GM10248 (cell line): ENCODE results near the gene NNT.

Experiments used
- CTCF ChIA-PET: fragments of 300-600 bp; sonication (Branson Sonifier 250); formaldehyde crosslinking; extraction: SDS; loops from one replicate; lab custom pipeline; 2021; ENCODE audit warnings: antibody characterized with exemption; lab: Yijun Ruan, JAX
- POLR2A ChIA-PET: fragments of 350-650 bp; sonication (Branson Sonifier 250); formaldehyde crosslinking; extraction: SDS; loops from one replicate; lab custom pipeline; 2020; ENCODE audit warnings: antibody characterized with exemption; lab: Yijun Ruan, JAX
- DNase-seq: peaks from one replicate; pipeline ENCODE4 v3.0.0; 2012; ENCODE audit errors: extremely low spot score
- TF ChIP-seq, protein P1 (sequence below): IDR thresholded peaks from 2 replicates; pipeline ENCODE4 v1.5.1; 2012; ENCODE audit warnings: mild to moderate bottlenecking, low read depth; ENCODE audit errors: extremely low read depth, missing control alignments, control extremely low read depth

The NNT gene

DNA sequence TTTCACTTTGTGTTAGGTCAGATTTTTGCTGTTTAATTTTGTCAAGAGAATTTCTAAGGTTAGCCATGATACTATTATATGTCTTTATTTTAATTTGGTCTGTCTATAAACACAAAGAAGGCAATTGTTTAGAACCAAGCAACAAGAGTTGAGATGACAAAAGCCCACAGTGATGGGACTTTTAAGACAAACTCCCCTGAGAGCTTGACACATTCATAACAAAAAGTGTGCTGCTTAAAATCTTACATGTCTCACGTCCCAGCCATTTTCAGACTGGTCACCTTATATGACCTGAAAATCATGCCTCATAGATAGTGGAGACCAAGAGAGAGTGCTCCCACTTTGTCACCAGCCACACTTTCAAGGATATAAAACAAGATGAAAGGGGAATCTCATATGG, 21.6 kb upstream of the NNT start:
- ChIA-PET CTCF (no interaction called here), POLR2A (no interaction called here)
- no peak for DNase-seq
- TF ChIP-seq, protein P1, sequence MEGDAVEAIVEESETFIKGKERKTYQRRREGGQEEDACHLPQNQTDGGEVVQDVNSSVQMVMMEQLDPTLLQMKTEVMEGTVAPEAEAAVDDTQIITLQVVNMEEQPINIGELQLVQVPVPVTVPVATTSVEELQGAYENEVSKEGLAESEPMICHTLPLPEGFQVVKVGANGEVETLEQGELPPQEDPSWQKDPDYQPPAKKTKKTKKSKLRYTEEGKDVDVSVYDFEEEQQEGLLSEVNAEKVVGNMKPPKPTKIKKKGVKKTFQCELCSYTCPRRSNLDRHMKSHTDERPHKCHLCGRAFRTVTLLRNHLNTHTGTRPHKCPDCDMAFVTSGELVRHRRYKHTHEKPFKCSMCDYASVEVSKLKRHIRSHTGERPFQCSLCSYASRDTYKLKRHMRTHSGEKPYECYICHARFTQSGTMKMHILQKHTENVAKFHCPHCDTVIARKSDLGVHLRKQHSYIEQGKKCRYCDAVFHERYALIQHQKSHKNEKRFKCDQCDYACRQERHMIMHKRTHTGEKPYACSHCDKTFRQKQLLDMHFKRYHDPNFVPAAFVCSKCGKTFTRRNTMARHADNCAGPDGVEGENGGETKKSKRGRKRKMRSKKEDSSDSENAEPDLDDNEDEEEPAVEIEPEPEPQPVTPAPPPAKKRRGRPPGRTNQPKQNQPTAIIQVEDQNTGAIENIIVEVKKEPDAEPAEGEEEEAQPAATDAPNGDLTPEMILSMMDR: no peak

DNA sequence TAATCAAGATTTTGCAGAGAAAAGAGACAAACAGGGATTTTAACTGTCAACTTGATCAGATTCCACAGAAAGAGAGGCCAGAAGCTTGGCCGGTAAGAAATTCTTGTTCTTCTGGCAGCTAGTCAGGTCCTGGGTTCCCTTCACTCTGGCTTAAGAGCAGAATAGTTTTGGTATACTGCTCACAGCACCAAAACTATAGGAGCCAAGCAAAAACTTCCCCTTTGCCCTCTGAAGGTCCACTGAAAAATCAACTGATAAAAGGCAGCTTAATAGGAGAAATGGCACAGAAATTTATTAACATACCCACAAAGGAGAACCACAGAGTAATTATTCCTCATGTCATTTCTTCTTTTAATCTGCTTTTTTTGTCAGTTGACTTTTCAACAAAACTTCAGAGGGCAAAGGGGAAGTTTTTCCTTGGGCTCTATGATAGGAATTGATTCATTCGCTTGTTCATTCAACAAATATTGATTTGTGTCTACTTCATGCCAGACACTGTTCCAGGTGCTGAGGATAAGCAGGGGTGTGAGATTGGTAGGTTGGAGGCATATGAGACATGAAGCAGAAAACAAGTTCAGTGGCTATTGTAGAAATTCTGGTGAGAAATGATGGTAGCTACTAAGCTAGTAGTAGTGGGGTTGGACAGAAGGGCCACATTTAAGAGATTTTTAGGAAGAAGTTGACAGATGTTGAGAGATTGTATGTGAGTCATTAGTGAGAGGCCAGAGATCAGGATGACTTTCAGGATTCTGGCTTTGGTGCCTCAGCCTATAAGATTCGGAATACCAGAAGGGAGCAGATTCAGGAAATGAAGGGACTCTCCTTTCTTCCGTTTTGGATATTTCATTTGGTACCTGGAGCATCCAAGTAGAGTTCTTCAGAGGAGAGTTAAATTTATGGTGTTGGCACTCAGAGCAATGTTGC, 20.6 kb upstream of the NNT start:
- TF ChIP-seq, protein P1: no peak
- ChIA-PET POLR2A (no interaction called here), CTCF (no interaction called here)

DNA sequence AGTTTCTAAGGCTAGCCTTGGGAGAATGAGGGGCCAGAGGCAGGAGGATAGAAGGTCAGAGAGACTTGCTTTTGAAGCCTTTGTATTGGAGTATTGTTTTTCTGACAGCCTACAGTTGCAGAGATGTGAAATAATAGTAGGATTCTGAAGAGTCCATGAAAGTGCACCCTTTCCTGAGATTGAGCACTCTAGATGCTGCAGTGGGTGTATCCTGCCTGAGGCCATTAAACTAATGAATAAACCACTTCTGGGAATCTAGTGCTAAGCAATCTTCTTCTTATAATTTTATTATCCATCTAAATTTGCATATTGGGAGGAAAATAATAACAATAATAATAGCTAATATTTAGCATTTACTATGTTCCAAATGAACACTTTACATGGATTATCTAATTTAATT, 19.3 kb upstream of the NNT start:
- POLR2A ChIA-PET: no interaction called here
- DNase-seq: no peak
- CTCF ChIA-PET: interaction anchor here (1.0 kb wide), 1 partner anchor 17 kb away, joined by 4 read pairs; no protein-coding TSS in a partner anchor
- TF ChIP-seq, protein P1: no peak

More for the DNA sequence above, 20.6 kb upstream of the NNT start:
- no peak for DNase-seq

DNA sequence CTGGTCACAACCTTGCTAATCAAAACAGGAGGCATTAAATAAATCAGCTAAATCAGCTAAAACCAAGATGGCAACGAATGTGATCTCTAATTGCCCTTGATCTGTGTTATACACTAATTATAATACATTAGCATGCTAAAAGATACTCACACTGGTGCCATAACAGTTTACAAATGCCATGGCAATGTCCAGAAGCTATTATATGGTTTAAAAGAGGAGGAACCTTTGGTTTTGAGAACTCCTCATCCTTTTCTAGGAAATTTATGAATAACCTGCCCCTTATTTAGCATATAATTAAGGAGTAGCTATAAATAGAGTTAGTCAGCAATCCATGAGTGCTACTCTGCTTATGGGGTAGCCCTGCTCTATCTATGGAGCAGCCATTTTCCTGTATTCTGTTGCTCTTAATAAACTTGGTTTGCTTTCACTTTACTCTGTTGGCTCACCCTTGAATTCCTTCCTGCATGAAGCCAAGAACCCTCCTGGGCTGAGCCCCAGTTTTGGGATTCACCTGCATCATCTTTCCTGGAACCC, 18.7 kb upstream of the NNT start:
- CTCF ChIA-PET: interaction anchor here (1.0 kb wide), 1 partner anchor 17 kb away, joined by 4 read pairs; no protein-coding TSS in a partner anchor
- TF ChIP-seq, protein P1: no peak

DNA sequence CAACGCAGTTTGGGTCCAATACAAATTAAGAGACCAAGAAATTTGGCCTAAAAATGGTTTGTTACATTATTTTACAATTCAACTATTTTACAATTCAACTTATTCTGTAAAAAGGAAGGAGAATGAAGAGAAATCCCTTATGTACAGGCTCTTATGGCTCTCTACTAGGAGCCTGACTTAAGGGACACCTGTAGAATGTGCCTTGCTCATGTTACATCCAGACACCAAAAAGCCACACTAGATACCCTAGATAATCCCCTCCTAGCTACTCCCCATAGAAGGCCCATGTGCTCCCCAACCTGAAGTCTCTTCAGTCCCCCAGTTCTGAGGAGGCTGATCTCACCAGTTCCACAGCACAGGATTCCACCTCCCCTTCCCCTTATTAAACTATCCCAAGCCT, 14.1 kb upstream of the NNT start:
- ChIA-PET CTCF (interaction anchor here (0.9 to 1.4 kb wide), 3 partner anchors 9 to 13 kb away, joined by 3 to 4 read pairs (median 3); no protein-coding TSS in a partner anchor), POLR2A (no interaction called here)
- no peak for DNase-seq
- TF ChIP-seq, protein P1: no peak

More for the DNA sequence above, 18.7 kb upstream of the NNT start:
- POLR2A ChIA-PET: no interaction called here
- DNase-seq: no peak

DNA sequence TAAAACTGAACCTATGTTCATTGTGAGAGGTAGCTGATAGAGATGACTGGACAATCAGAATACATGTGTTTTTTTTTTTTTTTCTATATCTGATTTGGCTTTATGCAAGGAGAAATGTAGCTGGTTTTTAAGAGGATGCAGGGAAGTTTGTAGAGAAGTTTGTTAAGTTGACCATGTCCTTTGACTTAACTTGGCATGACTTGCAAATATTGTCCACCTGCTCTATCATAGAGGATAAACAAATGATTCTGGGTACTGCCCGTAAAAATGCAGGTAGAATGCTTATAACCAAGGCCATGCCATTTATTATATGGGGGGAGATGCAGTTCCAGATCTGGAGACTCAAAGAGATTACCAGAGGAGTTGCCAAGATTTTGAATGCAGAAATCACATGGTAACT, 13.7 kb upstream of the NNT start:
- ChIA-PET POLR2A (no interaction called here), CTCF (interaction anchor here (0.9 to 1.5 kb wide), 4 partner anchors 8 to 42 kb away, joined by 3 to 4 read pairs (median 4); no protein-coding TSS in a partner anchor)
- TF ChIP-seq, protein P1: no peak
- no peak for DNase-seq
